K562 (cell line): ENCODE measurements around the gene ATL1. TPM values are rescaled to one million over a fixed set of nuclear protein-coding genes. Genes with fewer than 3 reads are reported as not detected.

Experiments
- ATAC-seq: fragments of 200-7000 bp; cut with Tn5 transposase; 3 replicates; pipeline ENCODE4 v1.9.1; 2020; ENCODE audit warnings: moderate library complexity
- BruUV-seq: library from RNA; stranded (reverse); fragments of 400-500 nt; replicated peaks from 2 replicates; lab custom pipeline; 2021; lab: Mats Ljungman, UMichigan
- CTCF ChIA-PET: fragments of 300-600 bp; formaldehyde crosslinking; extraction: SDS; loops from one replicate; lab custom pipeline; 2021; ENCODE audit warnings: low intra/inter-chr PET ratio; lab: Yijun Ruan, JAX
- POLR2A ChIA-PET: fragments of 300-600, 350-650 bp; sonication (Branson Sonifier 250); formaldehyde crosslinking; extraction: SDS; loops from one replicate; lab custom pipeline; 2021; ENCODE audit warnings: antibody characterized with exemption, inconsistent platforms; lab: Yijun Ruan, JAX
- DNase-seq, 4 experiments: peaks; one replicate each; pipeline versions ENCODE4 v3.0.0 to v3.0.0-alpha.2; 2011 to 2018; ENCODE audit warnings: low spot score in 3 of 4, mixed read lengths in 3 of 4; ENCODE audit errors: extremely low read depth in 1 of 4
- FAIRE-seq: peaks from 2 replicates; lab custom pipeline; 2011; peaks lifted over from hg19 to GRCh38; lab: Jason Lieb, UNC
- H2AFZ ChIP-seq: 2 replicates; pipeline ENCODE4 v1.6.0; 2011; ENCODE audit warnings: low read depth, low read length, control low read depth, inconsistent platforms
- H3K27ac ChIP-seq: fragments of 200-600 bp; 3 replicates; pipeline ENCODE4 v1.8.0; 2011; ENCODE audit warnings: low read depth, mild to moderate bottlenecking, control low read depth, inconsistent platforms, low read length, moderate library complexity, mixed read lengths; ENCODE audit errors: extremely low read depth
- H3K27me3 ChIP-seq, 2 experiments: fragments of 300-600 bp in 1 of 2; 2 replicates in 1 of 2; 3 replicates in 1 of 2; pipeline versions ENCODE4 v1.6.0 to v1.8.0; 2011; ENCODE audit warnings: inconsistent platforms in 2 of 2, low read length in 2 of 2, mild to moderate bottlenecking in 1 of 2, mixed read lengths in 1 of 2, moderate library complexity in 1 of 2; ENCODE audit not compliant: control insufficient read depth in 2 of 2, insufficient read depth in 2 of 2
- H3K36me3 ChIP-seq: fragments of 300-600 bp; 3 replicates; pipeline ENCODE4 v1.8.0; 2011; ENCODE audit warnings: mild to moderate bottlenecking, low read length, inconsistent platforms; ENCODE audit not compliant: control insufficient read depth, insufficient read depth
- H3K4me1 ChIP-seq, 2 experiments: fragments of 200-600 bp in 1 of 2; replicated peaks in 1 of 2; 2 replicates in 1 of 2; 3 replicates in 1 of 2; pipeline versions ENCODE4 v1.5.1 to v1.8.0; 2011; ENCODE audit warnings: inconsistent platforms in 2 of 2, low read length in 2 of 2, mild to moderate bottlenecking in 1 of 2, mixed read lengths in 1 of 2, moderate library complexity in 1 of 2; ENCODE audit not compliant: control insufficient read depth in 2 of 2, insufficient read depth in 2 of 2
- H3K4me2 ChIP-seq: 2 replicates; pipeline ENCODE4 v1.6.1; 2011; ENCODE audit warnings: low read length, control low read depth, inconsistent platforms, mixed read lengths; ENCODE audit not compliant: insufficient read depth
- H3K4me3 ChIP-seq: fragments of 200-600 bp; sonication (generic), shearing (Covaris generic); 2 replicates; pipeline ENCODE4 v1.5.1; 2016; ENCODE audit warnings: control low read depth, inconsistent platforms
- H3K79me2 ChIP-seq: fragments of 200-600 bp; 3 replicates; pipeline ENCODE4 v1.8.0; 2011; ENCODE audit warnings: low read length, inconsistent platforms; ENCODE audit not compliant: control insufficient read depth, insufficient read depth
- H3K9ac ChIP-seq, 2 experiments: 2 replicates each; pipeline versions ENCODE4 v1.6.0 to v1.6.1; 2011; ENCODE audit warnings: low read depth in 2 of 2, low read length in 2 of 2, control low read depth in 1 of 2, inconsistent platforms in 1 of 2, mild to moderate bottlenecking in 1 of 2, mixed read lengths in 1 of 2; ENCODE audit not compliant: insufficient read depth in 1 of 2
- H3K9me1 ChIP-seq: one replicate; pipeline ENCODE4 v1.6.0; 2011; ENCODE audit warnings: inconsistent platforms, mild to moderate bottlenecking, low read length, moderate library complexity; ENCODE audit not compliant: control insufficient read depth, insufficient read depth
- H3K9me3 ChIP-seq: replicated peaks from 2 replicates; pipeline ENCODE4 v1.5.1; 2011; ENCODE audit warnings: low read depth, low read length, inconsistent platforms; ENCODE audit not compliant: control insufficient read depth, insufficient read depth
- H4K20me1 ChIP-seq: replicated peaks from 2 replicates; pipeline ENCODE4 v1.6.1; 2011; ENCODE audit warnings: low read length, inconsistent platforms, mixed read lengths; ENCODE audit not compliant: control insufficient read depth, insufficient read depth
- ARID4B ChIP-seq: sonication (generic); formaldehyde crosslinking; IDR thresholded peaks from 2 replicates; pipeline ENCODE4 v1.8.0; 2022; ENCODE audit warnings: mild to moderate bottlenecking, missing genetic modification reagents
- CBX3 ChIP-seq, 2 experiments: IDR thresholded peaks; 1 replicate in 1 of 2; 2 replicates in 1 of 2; pipeline ENCODE4 v1.6.1; 2012; ENCODE audit warnings: inconsistent platforms in 2 of 2, low read length in 2 of 2, borderline replicate concordance in 1 of 2, control low read depth in 1 of 2
- CBX5 ChIP-seq: IDR thresholded peaks from 2 replicates; pipeline ENCODE4 v1.6.1; 2014; ENCODE audit warnings: low read depth, borderline replicate concordance
- HOMEZ ChIP-seq: fragments of 250-450 bp; sonication (Bioruptor Pico); IDR thresholded peaks from 2 replicates; pipeline ENCODE4 v1.4.0; 2020; ENCODE audit warnings: mild to moderate bottlenecking, moderate library complexity
- MCM2 ChIP-seq: fragments of 450-650 bp; IDR thresholded peaks from 2 replicates; pipeline ENCODE4 v1.6.1; 2017; ENCODE audit warnings: low read depth, mild to moderate bottlenecking
- MYC ChIP-seq, 2 experiments: fragments of 250-450 bp in 1 of 2; sonication (Bioruptor Pico) in 1 of 2; IDR thresholded peaks; 2 replicates each; pipeline versions ENCODE4 v1.5.1 to v1.6.1; 2012 to 2021; ENCODE audit warnings: low read depth in 2 of 2, borderline replicate concordance in 1 of 2, improper control_type of control experiment in 1 of 2, low read length in 1 of 2, mild to moderate bottlenecking in 1 of 2, moderate library complexity in 1 of 2
- PCBP1 ChIP-seq: fragments of 200-400 bp; formaldehyde crosslinking; IDR thresholded peaks from 2 replicates; pipeline ENCODE4 v1.6.1; 2018; ENCODE audit warnings: mild to moderate bottlenecking, low read depth, low read length; ENCODE audit not compliant: poor library complexity, severe bottlenecking
- ZBTB7A ChIP-seq: IDR thresholded peaks from 2 replicates; pipeline ENCODE4 v1.6.1; 2011; ENCODE audit warnings: low read depth, mild to moderate bottlenecking, low read length, moderate library complexity, borderline replicate concordance; ENCODE audit not compliant: control insufficient read depth
- ZNF586 ChIP-seq: fragments of 450-650 bp; formaldehyde crosslinking; conservative IDR thresholded peaks from 2 replicates; pipeline ENCODE4 v1.4.0; 2020; ENCODE audit warnings: mild to moderate bottlenecking, moderate library complexity
- ZNF644 ChIP-seq: fragments of 200-800 bp; sonication (Bioruptor generic); IDR thresholded peaks from 2 replicates; pipeline ENCODE4 v1.6.1; 2016; ENCODE audit warnings: low read depth, missing genetic modification characterization, missing compliant biosample characterization
- ZNF699 ChIP-seq: fragments of 250-450 bp; sonication (Bioruptor Pico); IDR thresholded peaks from 2 replicates; pipeline ENCODE4 v1.8.0; 2021; ENCODE audit warnings: mild to moderate bottlenecking, moderate library complexity; ENCODE audit not compliant: insufficient replicate concordance
- WGBS: fragments of 100-300 bp; shearing (Covaris generic); methylation state at CpG from one replicate; pipeline ENCODE4 v1.1.6; 2016; ENCODE audit warnings: low coverage, mixed read lengths; ENCODE audit not compliant: insufficient coverage; ENCODE audit errors: missing lambda C conversion rate; 5-methylcytosine and 5-hydroxymethylcytosine counted together
- in situ Hi-C: fragments of 300-500 bp; cut with MboI; formaldehyde crosslinking; loops from 4 replicates; pipeline ENCODE4 v1.15.0; 2018; ENCODE audit warnings: inconsistent platforms, mixed read lengths
- intact Hi-C: fragments of 100-400 bp; cut with micrococcal nuclease; formaldehyde crosslinking; loops from 2 replicates; pipeline ENCODE4 v1.14.2; 2022
- polyA plus RNA-seq, 8 experiments: library from polyadenylated mRNA; depleted of rRNA in 4 of 8; stranded (reverse) in 5 of 8; unstranded in 3 of 8; fragments of >200 nt; fragmentation: Nextera tagmentation in 2 of 8; fragmentation: Illumina TruSeq in 1 of 8; extraction: Ambion mirVana in 2 of 8; extraction: Trizol in 1 of 8; gene quantifications; 2 replicates each; pipeline versions ENCODE4 v1.2.1 to v1.2.3, GENCODE V29; 2011 to 2014; ENCODE audit warnings: inconsistent platforms in 1 of 8, missing spikeins in 1 of 8
- total RNA-seq, 7 experiments: library from RNA; depleted of rRNA in 6 of 7; stranded (reverse); fragments of >200 nt in 6 of 7; fragmentation: Illumina TruSeq in 2 of 7; extraction: Trizol in 2 of 7; gene quantifications; 2 replicates each; pipeline versions ENCODE4 v1.2.1 to v1.2.3, GENCODE V29; 2011 to 2021; ENCODE audit warnings: low replicate concordance in 1 of 7

Gene ATL1
- total and polyA plus RNA-seq, 9 of the 15 experiments (the other 6 are each of a cell fraction or from before 2014, with no cell fraction given), result 0.04 to 0.16 (median 0.07) TPM; not detected in 4

GRCh38 chr14:50667684-50667995, 107.7 kb downstream of the ATL1 start:
- TF ChIP-seq ZNF699 (CRISPR knock-in tag) (no peak), ZNF586 (CRISPR knock-in tag) (no peak), MCM2 (no peak), CBX5 (no peak), ARID4B (CRISPR knock-in tag) (0 out of 2 replicates have a peak, but pooled peaks have one; percentile 5), MYC (IDR thresholded peaks at IDR 0.05; ENCODE audit: low read depth, low read length) (no peak), MYC (CRISPR knock-in tag; IDR thresholded peaks at IDR 0.05; ENCODE audit: borderline replicate concordance, low read depth) (no peak), HOMEZ (CRISPR knock-in tag) (no peak), ZBTB7A (peak; percentile 84; the same call in 1 of the 2 replicates), ZNF644 (no peak), CBX3 (IDR thresholded peaks at IDR 0.05; ENCODE audit: borderline replicate concordance in 1 of 2, low read length in 2 of 2) (no peak), PCBP1 (no peak)
- TF ChIP-seq, all 486 proteins: peak for 2
- Histone ChIP-seq H3K9me1 (no peaks in the 10 kb centered on the region), H3K9ac (peak overlapping the region; percentile 70 to 93), H3K36me3 (peaks cover 10% of the 10 kb centered on the region; the same call in 2 of the 3 replicates), H3K4me3 (peak overlapping the region; percentile 71), H2AFZ (no peak overlapping the region), H4K20me1 (no peaks in the 10 kb centered on the region), H3K79me2 (peaks cover 48% of the 10 kb centered on the region), H3K4me1 (peaks cover 0 to 2% of the 10 kb centered on the region in 2 experiments; a peak in 3 of 5 replicates), H3K27ac (peak overlapping the region; percentile 83), H3K9me3 (no peaks in the 10 kb centered on the region), H3K4me2 (peak overlapping the region; percentile 88; the same call in 1 of the 2 replicates), H3K27me3 (no peaks in the 10 kb centered on the region)
- FAIRE-seq (no peak), DNase-seq (peak in 3 of 4 experiments; percentile 22 to 45 (median 25)), ATAC-seq (peak; percentile 56)
- WGBS, result under 1% methylated on average over 21 of the region's 25 CpGs
- POLR2A ChIA-PET, result interaction anchor here (1.4 kb wide), 1 partner anchor 18 kb away, joined by 11 read pairs; no protein-coding TSS in a partner anchor
- CTCF ChIA-PET, result interaction anchor here (0.6 to 0.7 kb wide), 2 partner anchors 648 to 1034 kb away, joined by 3 read pairs; no protein-coding TSS in a partner anchor
- in situ Hi-C loops, result no loop called here
- intact Hi-C loops, result no loop called here
- no TSS peak for BruUV-seq
